Activated CD4-positive, alpha-beta T cell treated with anti-CD3 and anti-CD28 coated beads for 1 hour (primary cell): Measurements from ENCODE around the gene GPR89B.
"Not testable (repeated sequence)": the region's sequence is repeated elsewhere in the genome, so short reads cannot be mapped to it uniquely, and the experiment has no call there.

Experiments used
- DNase-seq: peaks from one replicate; pipeline ENCODE4 v3.0.0-alpha.2; 2020

Gene GPR89B

GRCh38 chr1:148037850-148038461, 109.7 kb downstream of the GPR89B start:
- not testable (repeated sequence) for DNase-seq

DNA sequence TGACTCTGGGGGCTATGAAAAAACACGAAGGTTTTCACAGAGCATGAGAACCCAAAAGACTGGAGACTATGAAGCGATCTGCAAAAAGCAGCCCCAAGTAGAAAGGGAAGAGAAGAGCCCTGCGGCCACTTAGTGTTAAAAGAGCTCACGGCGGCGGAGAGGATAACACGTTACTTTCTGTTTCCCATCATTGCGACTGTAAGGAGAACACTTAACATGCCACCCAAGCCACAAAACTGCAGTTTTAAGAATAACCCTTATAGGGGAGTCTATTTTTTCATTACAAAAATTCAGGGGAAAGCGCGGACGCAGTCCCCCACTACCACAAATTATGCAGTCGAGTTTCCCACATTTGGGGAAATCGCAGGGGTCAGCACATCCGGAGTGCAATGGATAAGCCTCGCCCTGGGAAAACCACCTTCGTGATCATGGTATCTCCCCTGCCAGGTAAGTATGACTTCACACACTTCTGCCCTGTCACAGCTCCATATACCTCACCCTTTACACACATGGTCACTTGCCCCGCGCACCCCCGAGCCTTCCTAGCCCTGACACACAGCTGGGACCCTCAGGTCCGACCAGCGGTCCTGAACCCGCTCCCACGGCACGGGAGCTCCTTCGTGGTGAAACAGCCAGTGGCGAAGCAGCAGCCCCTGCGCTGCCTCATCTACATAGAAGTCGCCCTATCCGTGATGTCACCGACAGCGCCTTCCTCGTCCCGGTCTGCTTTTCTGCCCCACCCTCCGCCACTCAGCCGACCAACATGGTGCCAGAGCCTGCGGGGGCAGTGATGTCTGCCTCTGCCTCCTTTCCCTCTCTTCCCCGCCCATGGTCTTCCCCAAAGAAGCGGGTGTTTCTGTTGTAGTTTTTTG, 110.5 kb downstream of the GPR89B start:
- peak; percentile 46 for DNase-seq
